ENCODE measurements around the gene ZDHHC17.
A peak's percentile ranks its signal among the peaks of the same experiment; 100 is the strongest.

ZDHHC17 gene

DNA sequence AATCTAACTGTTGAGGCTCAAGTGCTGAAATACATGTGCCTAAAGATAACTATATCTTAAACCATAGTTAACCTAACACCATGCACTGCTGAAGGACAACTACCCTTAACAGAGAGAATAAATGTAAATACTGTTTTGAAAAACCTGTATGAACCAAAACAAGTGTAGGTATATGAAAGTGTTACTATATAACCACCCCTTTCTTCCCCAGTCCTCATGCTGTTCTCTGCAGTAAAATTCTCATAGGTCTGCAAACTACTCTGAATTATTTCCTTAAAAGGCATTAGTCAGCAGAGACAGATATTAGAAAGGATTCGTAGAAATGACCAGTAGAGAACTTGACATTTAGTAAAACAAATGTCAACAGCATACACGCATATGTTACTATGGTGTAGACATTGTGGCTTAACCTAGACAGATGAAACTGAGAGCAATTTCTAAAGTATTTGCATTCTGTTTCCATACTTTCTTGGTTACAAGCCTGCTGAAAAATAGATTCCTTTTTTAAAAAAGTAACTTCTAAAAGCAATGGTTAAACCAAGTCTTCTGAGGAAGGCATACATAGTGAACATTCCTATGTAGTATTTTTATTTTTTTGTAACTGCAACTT lies 101.0 kb downstream of the ZDHHC17 start:
- intact Hi-C loops (cut with DNase I; ENCODE audit: low total_unique reads): no loop called here
- TF ChIP-seq, protein P1, sequence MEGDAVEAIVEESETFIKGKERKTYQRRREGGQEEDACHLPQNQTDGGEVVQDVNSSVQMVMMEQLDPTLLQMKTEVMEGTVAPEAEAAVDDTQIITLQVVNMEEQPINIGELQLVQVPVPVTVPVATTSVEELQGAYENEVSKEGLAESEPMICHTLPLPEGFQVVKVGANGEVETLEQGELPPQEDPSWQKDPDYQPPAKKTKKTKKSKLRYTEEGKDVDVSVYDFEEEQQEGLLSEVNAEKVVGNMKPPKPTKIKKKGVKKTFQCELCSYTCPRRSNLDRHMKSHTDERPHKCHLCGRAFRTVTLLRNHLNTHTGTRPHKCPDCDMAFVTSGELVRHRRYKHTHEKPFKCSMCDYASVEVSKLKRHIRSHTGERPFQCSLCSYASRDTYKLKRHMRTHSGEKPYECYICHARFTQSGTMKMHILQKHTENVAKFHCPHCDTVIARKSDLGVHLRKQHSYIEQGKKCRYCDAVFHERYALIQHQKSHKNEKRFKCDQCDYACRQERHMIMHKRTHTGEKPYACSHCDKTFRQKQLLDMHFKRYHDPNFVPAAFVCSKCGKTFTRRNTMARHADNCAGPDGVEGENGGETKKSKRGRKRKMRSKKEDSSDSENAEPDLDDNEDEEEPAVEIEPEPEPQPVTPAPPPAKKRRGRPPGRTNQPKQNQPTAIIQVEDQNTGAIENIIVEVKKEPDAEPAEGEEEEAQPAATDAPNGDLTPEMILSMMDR (IDR thresholded peaks at IDR 0.05): no peak
- Histone ChIP-seq H3K27ac (peak overlapping the region; percentile 29 to 65), H3K36me3 (peaks cover 19 to 33% (median 19%) of the 10 kb centered on the region in 3 donors), H3K27me3 (no peaks in the 10 kb centered on the region), H3K4me3 (no peak overlapping the region), H3K4me1 (peaks cover 0 to 64% (median 22%) of the 10 kb centered on the region in 4 donors), H3K9me3 (no peaks in the 10 kb centered on the region)
- no peak for DNase-seq

GRCh38 chr12:76866151-76866567 lies 102.2 kb downstream of the ZDHHC17 start:
- Histone ChIP-seq H3K9me3 (no peaks in the 10 kb centered on the region), H3K4me1 (peaks cover 0 to 77% (median 24%) of the 10 kb centered on the region in 4 donors), H3K27ac (peak overlapping the region; percentile 48 to 65), H3K4me3 (no peak overlapping the region), H3K27me3 (no peaks in the 10 kb centered on the region), H3K36me3 (peaks cover 12 to 23% (median 13%) of the 10 kb centered on the region in 3 donors)
- TF ChIP-seq, protein P1 (IDR thresholded peaks at IDR 0.05): no peak
- intact Hi-C loops (cut with DNase I; ENCODE audit: low total_unique reads): no loop called here
- DNase-seq: no peak

GRCh38 chr12:76866726-76867125 lies 102.8 kb downstream of the ZDHHC17 start:
- TF ChIP-seq, protein P1 (IDR thresholded peaks at IDR 0.05): no peak
- H3K27ac ChIP-seq: peak overlapping the region; percentile 48 to 65
- no peaks in the 10 kb centered on the region for H3K9me3 ChIP-seq
- H3K27me3 ChIP-seq: no peaks in the 10 kb centered on the region
- DNase-seq: no peak
- intact Hi-C loops (cut with DNase I; ENCODE audit: low total_unique reads): no loop called here
- H3K4me1 ChIP-seq: peaks cover 0 to 82% (median 25%) of the 10 kb centered on the region in 4 donors
- no peak overlapping the region for H3K4me3 ChIP-seq
- H3K36me3 ChIP-seq: peaks cover 8 to 19% (median 13%) of the 10 kb centered on the region in 3 donors

DNA sequence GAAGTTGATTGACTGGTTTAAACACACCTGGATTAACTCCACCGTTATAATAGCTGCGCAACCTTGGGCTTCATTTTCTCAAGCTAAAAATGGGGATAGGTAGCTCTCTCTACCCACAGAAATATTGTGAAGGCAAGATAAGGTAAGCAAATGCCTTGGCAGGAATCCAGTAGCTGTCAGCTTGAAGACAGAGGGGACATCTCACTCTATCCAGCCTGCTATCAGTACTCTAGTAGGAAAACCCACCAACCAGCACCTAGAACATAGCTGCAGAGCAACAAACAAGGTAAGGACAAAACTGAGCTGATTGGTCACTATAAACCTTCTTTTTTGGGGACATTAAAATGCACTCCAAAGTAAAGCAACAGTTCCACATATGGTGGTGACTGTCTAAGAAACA lies 107.2 kb downstream of the ZDHHC17 start:
- TF ChIP-seq, protein P1 (IDR thresholded peaks at IDR 0.05): no peak
- H3K27me3 ChIP-seq: no peaks in the 10 kb centered on the region
- intact Hi-C loops (cut with DNase I; ENCODE audit: low total_unique reads): no loop called here
- H3K36me3 ChIP-seq: peaks cover 0 to 3% (median 0%) of the 10 kb centered on the region in 3 donors
- no peak overlapping the region for H3K4me3 ChIP-seq
- no peaks in the 10 kb centered on the region for H3K9me3 ChIP-seq
- peaks cover 0 to 97% (median 24%) of the 10 kb centered on the region in 4 donors for H3K4me1 ChIP-seq
- DNase-seq: no peak
- H3K27ac ChIP-seq: peak overlapping the region in 1 of 2 donors; percentile 46

GRCh38 chr12:76871742-76872141 lies 107.8 kb downstream of the ZDHHC17 start:
- H3K4me1 ChIP-seq: peaks cover 0 to 95% (median 18%) of the 10 kb centered on the region in 4 donors
- no peaks in the 10 kb centered on the region for H3K9me3 ChIP-seq
- no peak for DNase-seq
- peaks cover 0 to 3% (median 0%) of the 10 kb centered on the region in 3 donors for H3K36me3 ChIP-seq
- no peaks in the 10 kb centered on the region for H3K27me3 ChIP-seq
- TF ChIP-seq, protein P1 (IDR thresholded peaks at IDR 0.05): no peak
- H3K27ac ChIP-seq: peak overlapping the region in 1 of 2 donors; percentile 46
- no peak overlapping the region for H3K4me3 ChIP-seq
- intact Hi-C loops (cut with DNase I; ENCODE audit: low total_unique reads): no loop called here

Measured in tibial artery (tissue), 4 donors.